SK-N-SH (cell line): ENCODE measurements around the gene TMED9. TPM values are rescaled to one million over a fixed set of nuclear protein-coding genes. Genes with fewer than 3 reads are reported as not detected.

Source experiments
- CTCF ChIA-PET: fragments of 300-600, 350-600 bp; formaldehyde crosslinking; extraction: SDS; loops from one replicate; lab custom pipeline; 2021; lab: Yijun Ruan, JAX
- POLR2A ChIA-PET: fragments of 350-600 bp; sonication (Branson Sonifier 250); formaldehyde crosslinking; extraction: SDS; loops from one replicate; lab custom pipeline; 2020; ENCODE audit warnings: antibody characterized with exemption, inconsistent platforms; lab: Yijun Ruan, JAX
- DNase-seq: peaks from one replicate; pipeline ENCODE4 v3.0.0; 2012
- H2AFZ ChIP-seq: fragments of 200-600 bp; sonication (generic); 2 replicates; pipeline ENCODE4 v1.8.1; 2016; ENCODE audit warnings: antibody characterized with exemption, mild to moderate bottlenecking, low read depth
- H3F3A ChIP-seq: fragments of 200-600 bp; sonication (generic); replicated peaks from 2 replicates; pipeline ENCODE3; 2016; ENCODE audit warnings: antibody characterized with exemption, mild to moderate bottlenecking; ENCODE audit not compliant: insufficient read depth
- H3K27ac ChIP-seq, 2 experiments: fragments of 200-500 bp in 1 of 2; fragments of 200-600 bp in 1 of 2; sonication (Bioruptor generic) in 1 of 2; sonication (generic), shearing (Covaris generic) in 1 of 2; 2 replicates each; pipeline versions ENCODE4 v1.5.1 to v1.6.1; 2014 to 2016; ENCODE audit warnings: low read depth in 2 of 2, inconsistent platforms in 1 of 2, low read length in 1 of 2, mild to moderate bottlenecking in 1 of 2, mixed read lengths in 1 of 2
- H3K27me3 ChIP-seq: fragments of 200-600 bp; sonication (generic), shearing (Covaris generic); 2 replicates; pipeline ENCODE4 v1.6.1; 2016; ENCODE audit warnings: mixed run types; ENCODE audit not compliant: insufficient read depth
- H3K36me3 ChIP-seq, 2 experiments: fragments of 200-500 bp in 1 of 2; fragments of 200-600 bp in 1 of 2; sonication (Bioruptor generic) in 1 of 2; sonication (generic) in 1 of 2; replicated peaks in 1 of 2; 2 replicates each; pipeline versions ENCODE3 to v1.5.1; 2014 to 2016; ENCODE audit warnings: low read length in 1 of 2, mild to moderate bottlenecking in 1 of 2; ENCODE audit not compliant: insufficient read depth in 2 of 2, control insufficient read depth in 1 of 2
- H3K4me1 ChIP-seq, 2 experiments: fragments of 200-500 bp in 1 of 2; fragments of 200-600 bp in 1 of 2; sonication (Bioruptor generic) in 1 of 2; sonication (generic), shearing (Covaris generic) in 1 of 2; 2 replicates each; pipeline versions ENCODE4 v1.5.1 to v1.6.1; 2014 to 2016; ENCODE audit warnings: low read depth in 1 of 2, low read length in 1 of 2, mixed run types in 1 of 2; ENCODE audit not compliant: insufficient read depth in 2 of 2, control insufficient read depth in 1 of 2
- H3K4me2 ChIP-seq: fragments of 200-600 bp; sonication (generic), shearing (Covaris generic); 2 replicates; pipeline ENCODE4 v1.6.1; 2017; ENCODE audit warnings: mixed run types
- H3K4me3 ChIP-seq, 2 experiments: fragments of 200-500 bp in 1 of 2; fragments of 200-600 bp in 1 of 2; sonication (Bioruptor generic) in 1 of 2; sonication (generic), shearing (Covaris generic) in 1 of 2; 2 replicates each; pipeline versions ENCODE4 v1.5.1 to v1.8.1; 2014 to 2016; ENCODE audit warnings: low read depth in 2 of 2, inconsistent platforms in 1 of 2, low read length in 1 of 2, mild to moderate bottlenecking in 1 of 2, mixed read lengths in 1 of 2, moderate library complexity in 1 of 2
- H3K79me2 ChIP-seq: fragments of 200-600 bp; sonication (generic); 2 replicates; pipeline ENCODE4 v1.8.1; 2017; ENCODE audit warnings: mild to moderate bottlenecking; ENCODE audit not compliant: insufficient read depth
- H3K9ac ChIP-seq: fragments of 200-600 bp; sonication (generic); 2 replicates; pipeline ENCODE4 v1.6.1; 2017; ENCODE audit warnings: mixed run types
- H3K9me2 ChIP-seq: fragments of 200-600 bp; sonication (generic); 2 replicates; pipeline ENCODE4 v1.6.1; 2017; ENCODE audit warnings: mixed run types
- H3K9me3 ChIP-seq: fragments of 200-600 bp; sonication (generic); 2 replicates; pipeline ENCODE4 v1.6.1; 2017; ENCODE audit warnings: mixed run types, mild to moderate bottlenecking, moderate library complexity
- H4K20me1 ChIP-seq: fragments of 200-600 bp; sonication (generic); 2 replicates; pipeline ENCODE4 v1.6.1; 2017; ENCODE audit warnings: mild to moderate bottlenecking, mixed run types; ENCODE audit not compliant: insufficient read depth
- ELF1 ChIP-seq: IDR thresholded peaks from 2 replicates; pipeline ENCODE4 v1.4.0; 2012
- FOSL2 ChIP-seq: IDR thresholded peaks from 2 replicates; pipeline ENCODE4 v1.4.0; 2012; ENCODE audit warnings: low read depth, mild to moderate bottlenecking, moderate library complexity, borderline replicate concordance
- FOXM1 ChIP-seq: IDR thresholded peaks from 2 replicates; pipeline ENCODE4 v1.4.0; 2012; ENCODE audit warnings: low read depth, mild to moderate bottlenecking
- GABPA ChIP-seq: IDR thresholded peaks from 2 replicates; pipeline ENCODE4 v1.4.0; 2012; ENCODE audit warnings: low read depth, mild to moderate bottlenecking
- GATA2 ChIP-seq: sonication (generic); formaldehyde crosslinking; IDR thresholded peaks from 2 replicates; pipeline ENCODE4 v1.5.0; 2020; ENCODE audit warnings: mild to moderate bottlenecking, missing genetic modification reagents
- JUND ChIP-seq: IDR thresholded peaks from 2 replicates; pipeline ENCODE4 v1.4.0; 2012
- NRF1 ChIP-seq: IDR thresholded peaks from 2 replicates; pipeline ENCODE4 v1.6.1; 2012; ENCODE audit warnings: low read depth, mild to moderate bottlenecking, low read length
- RAD21 ChIP-seq: IDR thresholded peaks from 2 replicates; pipeline ENCODE4 v1.6.1; 2012; ENCODE audit warnings: mild to moderate bottlenecking, low read length
- RCOR1 ChIP-seq: fragments of 150-350 bp; IDR thresholded peaks from 2 replicates; pipeline ENCODE4 v1.6.1; 2017; ENCODE audit warnings: antibody characterized with exemption, low read length
- RFX5 ChIP-seq: IDR thresholded peaks from 2 replicates; pipeline ENCODE4 v1.6.1; 2012; ENCODE audit warnings: mild to moderate bottlenecking, improper control_type of control experiment, low read length
- SIN3A ChIP-seq: IDR thresholded peaks from 2 replicates; pipeline ENCODE4 v1.6.1; 2012; ENCODE audit warnings: low read depth, mild to moderate bottlenecking, low read length, moderate library complexity, borderline replicate concordance
- TCF12 ChIP-seq: IDR thresholded peaks from 2 replicates; pipeline ENCODE4 v1.4.0; 2012
- YY1 ChIP-seq: IDR thresholded peaks from 2 replicates; pipeline ENCODE4 v1.4.0; 2012; ENCODE audit warnings: low read depth, mild to moderate bottlenecking
- WGBS: methylation state at CpG from one replicate; pipeline ENCODE4 v1.1.6; 2017; ENCODE audit warnings: low lambda C conversion rate; 5-methylcytosine and 5-hydroxymethylcytosine counted together
- polyA plus RNA-seq, 3 experiments: library from polyadenylated mRNA; depleted of rRNA; stranded (reverse); fragments of >200 nt; gene quantifications; 2 replicates each; pipeline ENCODE4 v1.2.3, GENCODE V29; 2012
- TF ChIP-seq, protein P1 (sequence below): fragments of 150-350 bp; IDR thresholded peaks from 2 replicates; pipeline ENCODE4 v1.6.1; 2016; ENCODE audit warnings: mild to moderate bottlenecking, low read depth, low read length
- TF ChIP-seq, protein P2 (sequence below): IDR thresholded peaks from 2 replicates; pipeline ENCODE4 v1.6.1; 2012; ENCODE audit warnings: mild to moderate bottlenecking, low read depth, low read length, moderate library complexity
- TF ChIP-seq, protein P3 (sequence below): IDR thresholded peaks from 2 replicates; pipeline ENCODE4 v1.4.0; 2012; ENCODE audit warnings: low read depth

The TMED9 gene
- polyA plus RNA-seq, 1 of the 3 experiments (the other 2 are of a cell fraction): 264 TPM

DNA sequence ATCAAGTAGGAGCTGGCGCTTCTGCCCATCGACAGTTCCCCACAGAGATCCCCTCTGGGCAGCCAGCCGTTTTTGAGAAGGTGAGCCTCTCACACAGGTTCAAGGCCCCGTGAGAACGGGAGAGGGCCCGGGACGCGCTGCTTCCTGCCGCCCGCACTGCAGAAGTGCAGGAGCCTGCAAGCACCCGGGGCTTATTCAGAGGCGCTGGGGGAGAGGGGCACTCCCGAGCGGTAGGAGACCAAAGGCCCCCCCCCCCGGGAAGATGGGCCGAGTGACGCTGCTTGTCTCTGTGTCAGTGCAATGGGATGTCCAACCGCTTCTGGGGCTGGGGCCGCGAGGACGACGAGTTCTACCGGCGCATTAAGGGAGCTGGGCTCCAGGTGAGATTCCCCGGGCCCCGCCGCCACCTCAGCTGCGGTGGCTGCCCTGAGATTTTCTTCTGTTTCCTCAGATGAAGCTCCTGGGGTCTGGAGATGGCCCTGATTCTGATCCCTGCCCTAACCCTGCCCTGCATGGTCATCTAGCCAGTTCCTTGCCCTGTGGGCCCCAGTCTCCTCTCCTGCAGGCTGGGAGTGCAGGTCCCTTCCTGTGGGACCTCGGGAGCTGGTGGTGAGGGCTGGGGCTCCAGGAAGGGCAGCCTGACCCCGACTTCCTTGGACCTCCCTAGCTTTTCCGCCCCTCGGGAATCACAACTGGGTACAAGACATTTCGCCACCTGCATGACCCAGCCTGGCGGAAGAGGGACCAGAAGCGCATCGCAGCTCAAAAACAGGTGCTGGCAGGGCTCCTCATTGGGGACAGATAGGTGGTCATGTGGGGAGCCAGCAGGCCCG is 16.5 kb downstream of the TMED9 start:
- DNase-seq: no peak
- H4K20me1 ChIP-seq: no peaks in the 10 kb centered on the region

More for the DNA sequence above, 16.5 kb downstream of the TMED9 start:
- Histone ChIP-seq H3K9ac (no peak overlapping the region), H3K27me3 (no peaks in the 10 kb centered on the region), H3K36me3 (peaks cover 0 to 22% of the 10 kb centered on the region in 2 experiments), H3K9me2 (no peaks in the 10 kb centered on the region), H3K27ac (no peak overlapping the region), H3K4me3 (no peak overlapping the region), H3K79me2 (no peaks in the 10 kb centered on the region), H2AFZ (no peak overlapping the region), H3K4me1 (peaks cover 0 to 10% of the 10 kb centered on the region in 2 experiments; a peak in 1 of 4 replicates), H3K9me3 (no peaks in the 10 kb centered on the region), H3F3A (no peaks in the 10 kb centered on the region), H3K4me2 (no peak overlapping the region)
- POLR2A ChIA-PET: interaction anchor here (1.5 kb wide), 1 partner anchor 16 kb away, joined by 4 read pairs; the partner anchor contains the start of gene TMED9
- TF ChIP-seq RFX5 (no peak), NRF1 (no peak), RAD21 (no peak), ELF1 (no peak), GABPA (no peak), SIN3A (no peak), GATA2 (no peak), JUND (no peak), TCF12 (no peak), FOSL2 (no peak), RCOR1 (no peak), FOXM1 (no peak), YY1 (no peak)
- TF ChIP-seq, protein P1, sequence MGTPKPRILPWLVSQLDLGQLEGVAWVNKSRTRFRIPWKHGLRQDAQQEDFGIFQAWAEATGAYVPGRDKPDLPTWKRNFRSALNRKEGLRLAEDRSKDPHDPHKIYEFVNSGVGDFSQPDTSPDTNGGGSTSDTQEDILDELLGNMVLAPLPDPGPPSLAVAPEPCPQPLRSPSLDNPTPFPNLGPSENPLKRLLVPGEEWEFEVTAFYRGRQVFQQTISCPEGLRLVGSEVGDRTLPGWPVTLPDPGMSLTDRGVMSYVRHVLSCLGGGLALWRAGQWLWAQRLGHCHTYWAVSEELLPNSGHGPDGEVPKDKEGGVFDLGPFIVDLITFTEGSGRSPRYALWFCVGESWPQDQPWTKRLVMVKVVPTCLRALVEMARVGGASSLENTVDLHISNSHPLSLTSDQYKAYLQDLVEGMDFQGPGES: no peak
- TF ChIP-seq, protein P2, sequence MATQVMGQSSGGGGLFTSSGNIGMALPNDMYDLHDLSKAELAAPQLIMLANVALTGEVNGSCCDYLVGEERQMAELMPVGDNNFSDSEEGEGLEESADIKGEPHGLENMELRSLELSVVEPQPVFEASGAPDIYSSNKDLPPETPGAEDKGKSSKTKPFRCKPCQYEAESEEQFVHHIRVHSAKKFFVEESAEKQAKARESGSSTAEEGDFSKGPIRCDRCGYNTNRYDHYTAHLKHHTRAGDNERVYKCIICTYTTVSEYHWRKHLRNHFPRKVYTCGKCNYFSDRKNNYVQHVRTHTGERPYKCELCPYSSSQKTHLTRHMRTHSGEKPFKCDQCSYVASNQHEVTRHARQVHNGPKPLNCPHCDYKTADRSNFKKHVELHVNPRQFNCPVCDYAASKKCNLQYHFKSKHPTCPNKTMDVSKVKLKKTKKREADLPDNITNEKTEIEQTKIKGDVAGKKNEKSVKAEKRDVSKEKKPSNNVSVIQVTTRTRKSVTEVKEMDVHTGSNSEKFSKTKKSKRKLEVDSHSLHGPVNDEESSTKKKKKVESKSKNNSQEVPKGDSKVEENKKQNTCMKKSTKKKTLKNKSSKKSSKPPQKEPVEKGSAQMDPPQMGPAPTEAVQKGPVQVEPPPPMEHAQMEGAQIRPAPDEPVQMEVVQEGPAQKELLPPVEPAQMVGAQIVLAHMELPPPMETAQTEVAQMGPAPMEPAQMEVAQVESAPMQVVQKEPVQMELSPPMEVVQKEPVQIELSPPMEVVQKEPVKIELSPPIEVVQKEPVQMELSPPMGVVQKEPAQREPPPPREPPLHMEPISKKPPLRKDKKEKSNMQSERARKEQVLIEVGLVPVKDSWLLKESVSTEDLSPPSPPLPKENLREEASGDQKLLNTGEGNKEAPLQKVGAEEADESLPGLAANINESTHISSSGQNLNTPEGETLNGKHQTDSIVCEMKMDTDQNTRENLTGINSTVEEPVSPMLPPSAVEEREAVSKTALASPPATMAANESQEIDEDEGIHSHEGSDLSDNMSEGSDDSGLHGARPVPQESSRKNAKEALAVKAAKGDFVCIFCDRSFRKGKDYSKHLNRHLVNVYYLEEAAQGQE: no peak
- TF ChIP-seq, protein P3, sequence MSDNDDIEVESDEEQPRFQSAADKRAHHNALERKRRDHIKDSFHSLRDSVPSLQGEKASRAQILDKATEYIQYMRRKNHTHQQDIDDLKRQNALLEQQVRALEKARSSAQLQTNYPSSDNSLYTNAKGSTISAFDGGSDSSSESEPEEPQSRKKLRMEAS: no peak
- WGBS: 83% methylated on average over 16 of the region's 37 CpGs
- CTCF ChIA-PET: interaction anchor here (0.7 to 2.2 kb wide), 8 partner anchors 9 to 453 kb away, joined by 3 to 13 read pairs (median 7); partner anchors contain the start of gene B4GALT7
